K562 (cell line): ENCODE measurements around the gene SPRED2. TPM values are rescaled to one million over a fixed set of nuclear protein-coding genes. Genes with fewer than 3 reads are reported as not detected.

Experiments used
- ATF3 ChIP-seq, 2 experiments: fragments of 450-650 bp in 1 of 2; sonication (generic) in 1 of 2; formaldehyde crosslinking in 1 of 2; IDR thresholded peaks in 1 of 2; conservative IDR thresholded peaks in 1 of 2; 2 replicates each; pipeline versions ENCODE4 v1.6.1 to v1.8.1; 2016 to 2023; ENCODE audit warnings: mild to moderate bottlenecking in 2 of 2, moderate library complexity in 2 of 2, inconsistent platforms in 1 of 2, missing genetic modification reagents in 1 of 2
- CREM ChIP-seq: IDR thresholded peaks from 2 replicates; pipeline ENCODE4 v1.6.1; 2014; ENCODE audit warnings: antibody characterized with exemption, low read depth
- E2F6 ChIP-seq, 2 experiments: IDR thresholded peaks; 2 replicates each; pipeline ENCODE4 v1.6.1; 2011; ENCODE audit warnings: borderline replicate concordance in 1 of 2, control low read depth in 1 of 2, low read depth in 1 of 2, low read length in 1 of 2, mild to moderate bottlenecking in 1 of 2, mixed read lengths in 1 of 2, moderate library complexity in 1 of 2; ENCODE audit not compliant: insufficient read depth in 1 of 2, insufficient read length in 1 of 2, poor library complexity in 1 of 2, severe bottlenecking in 1 of 2; ENCODE audit errors: extremely low read depth in 1 of 2
- FOXK2 ChIP-seq, 2 experiments: fragments of 450-650 bp; IDR thresholded peaks in 1 of 2; conservative IDR thresholded peaks in 1 of 2; 2 replicates each; pipeline ENCODE4 v1.6.1; 2016; ENCODE audit warnings: low read depth in 2 of 2, mild to moderate bottlenecking in 1 of 2
- KDM2B ChIP-seq: fragments of 250-450 bp; sonication (Bioruptor Pico); IDR thresholded peaks from 2 replicates; pipeline ENCODE4 v1.8.0; 2021; ENCODE audit warnings: mild to moderate bottlenecking, moderate library complexity
- MXD1 ChIP-seq: fragments of 250-450 bp; sonication (Bioruptor Pico); IDR thresholded peaks from 2 replicates; pipeline ENCODE4 v1.8.0; 2021; ENCODE audit warnings: borderline replicate concordance, mild to moderate bottlenecking, moderate library complexity; ENCODE audit not compliant: poor library complexity, severe bottlenecking
- STAG1 ChIP-seq: sonication (generic); formaldehyde crosslinking; IDR thresholded peaks from 2 replicates; pipeline ENCODE4 v1.5.0; 2020; ENCODE audit warnings: missing genetic modification reagents, borderline replicate concordance
- TEAD4 ChIP-seq, 2 experiments: sonication (generic) in 1 of 2; formaldehyde crosslinking in 1 of 2; IDR thresholded peaks; 2 replicates each; pipeline versions ENCODE4 v1.6.1 to v1.8.0; 2012 to 2022; ENCODE audit warnings: borderline replicate concordance in 1 of 2, inconsistent platforms in 1 of 2, low read length in 1 of 2, mild to moderate bottlenecking in 1 of 2, missing genetic modification reagents in 1 of 2
- TFAM ChIP-seq: fragments of 250-450 bp; sonication (Bioruptor Pico); conservative IDR thresholded peaks from 2 replicates; pipeline ENCODE4 v1.5.0; 2021; ENCODE audit warnings: mild to moderate bottlenecking, moderate library complexity
- TOE1 ChIP-seq, 2 experiments: fragments of 450-650 bp in 1 of 2; sonication (generic) in 1 of 2; formaldehyde crosslinking in 1 of 2; IDR thresholded peaks; 2 replicates each; pipeline versions ENCODE4 v1.7.1 to v1.8.0; 2016 to 2022; ENCODE audit warnings: borderline replicate concordance in 2 of 2, mild to moderate bottlenecking in 2 of 2, antibody characterized with exemption in 1 of 2, inconsistent platforms in 1 of 2, low read depth in 1 of 2, missing genetic modification reagents in 1 of 2, moderate library complexity in 1 of 2
- UBTF ChIP-seq, 2 experiments: IDR thresholded peaks; 2 replicates each; pipeline ENCODE4 v1.6.1; 2012; ENCODE audit warnings: improper control_type of control experiment in 2 of 2, low read depth in 2 of 2, low read length in 2 of 2, borderline replicate concordance in 1 of 2
- ZKSCAN1 ChIP-seq: fragments of 150-350 bp; IDR thresholded peaks from 2 replicates; pipeline ENCODE4 v1.6.1; 2016; ENCODE audit warnings: low read depth, low read length
- ZNF584 ChIP-seq: fragments of 200-800 bp; sonication (Bioruptor generic); IDR thresholded peaks from 2 replicates; pipeline ENCODE4 v1.6.1; 2016; ENCODE audit warnings: low read depth, mild to moderate bottlenecking, missing genetic modification characterization, missing compliant biosample characterization
- ZNF830 ChIP-seq: fragments of 250-450 bp; sonication (Bioruptor Pico); IDR thresholded peaks from 2 replicates; pipeline ENCODE4 v1.5.0; 2021; ENCODE audit warnings: mild to moderate bottlenecking
- ZSCAN29 ChIP-seq: fragments of 450-650 bp; IDR thresholded peaks from 2 replicates; pipeline ENCODE4 v1.6.1; 2017
- polyA plus RNA-seq, 8 experiments: library from polyadenylated mRNA; depleted of rRNA in 4 of 8; stranded (reverse) in 5 of 8; unstranded in 3 of 8; fragments of >200 nt; fragmentation: Nextera tagmentation in 2 of 8; fragmentation: Illumina TruSeq in 1 of 8; extraction: Ambion mirVana in 2 of 8; extraction: Trizol in 1 of 8; gene quantifications; 2 replicates each; pipeline versions ENCODE4 v1.2.1 to v1.2.3, GENCODE V29; 2011 to 2014; ENCODE audit warnings: inconsistent platforms in 1 of 8, missing spikeins in 1 of 8
- total RNA-seq, 7 experiments: library from RNA; depleted of rRNA in 6 of 7; stranded (reverse); fragments of >200 nt in 6 of 7; fragmentation: Illumina TruSeq in 2 of 7; extraction: Trizol in 2 of 7; gene quantifications; 2 replicates each; pipeline versions ENCODE4 v1.2.1 to v1.2.3, GENCODE V29; 2011 to 2021; ENCODE audit warnings: low replicate concordance in 1 of 7
- TF ChIP-seq, protein P1 (sequence below): fragments of 250-450 bp; sonication (Bioruptor Pico); IDR thresholded peaks from 2 replicates; pipeline ENCODE4 v1.6.1; 2021; ENCODE audit warnings: mild to moderate bottlenecking
- TF ChIP-seq, protein P2 (sequence below): conservative IDR thresholded peaks from 2 replicates; pipeline ENCODE4 v1.6.1; 2011; ENCODE audit warnings: low read depth, mild to moderate bottlenecking, low read length; ENCODE audit not compliant: control insufficient read depth

SPRED2 gene
- total and polyA plus RNA-seq, 9 of the 15 experiments (the other 6 are each of a cell fraction or from before 2014, with no cell fraction given) = 4.6 to 50.8 (median 14.1) TPM

- peak; percentile 77 for TF ChIP-seq ZKSCAN1
- no peak for TF ChIP-seq MXD1
- TF ChIP-seq STAG1 (CRISPR knock-in tag) = no peak
- peak; percentile 32 to 62 for TF ChIP-seq E2F6 (IDR thresholded peaks at IDR 0.05; ENCODE audit: borderline replicate concordance in 1 of 2, extremely low read depth in 1 of 2, insufficient read depth in 1 of 2, insufficient read length in 1 of 2, low read depth in 1 of 2, low read length in 1 of 2, poor library complexity in 1 of 2, severe bottlenecking in 1 of 2)
- TF ChIP-seq, protein P1, sequence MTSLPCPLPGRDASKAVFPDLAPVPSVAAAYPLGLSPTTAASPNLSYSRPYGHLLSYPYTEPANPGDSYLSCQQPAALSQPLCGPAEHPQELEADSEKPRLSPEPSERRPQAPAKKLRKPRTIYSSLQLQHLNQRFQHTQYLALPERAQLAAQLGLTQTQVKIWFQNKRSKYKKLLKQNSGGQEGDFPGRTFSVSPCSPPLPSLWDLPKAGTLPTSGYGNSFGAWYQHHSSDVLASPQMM (CRISPR knock-in tag) = no peak
- no peak for TF ChIP-seq ZNF584
- peak in 1 of 2 experiments; percentile 65; a peak in 1 of 4 replicates for TF ChIP-seq UBTF (IDR thresholded peaks at IDR 0.05; ENCODE audit: borderline replicate concordance in 1 of 2, low read depth in 2 of 2, low read length in 2 of 2)
- TF ChIP-seq TEAD4 (IDR thresholded peaks at IDR 0.05; ENCODE audit: low read length) = peak; percentile 27; the same call in 1 of the 2 replicates
- no peak for TF ChIP-seq TEAD4 (CRISPR knock-in tag; IDR thresholded peaks at IDR 0.05; ENCODE audit: borderline replicate concordance)
- TF ChIP-seq ATF3 (IDR thresholded peaks at IDR 0.05) = no peak
- no peak for TF ChIP-seq ATF3 (CRISPR knock-in tag; conservative IDR thresholded peaks at IDR 0.05)
- TF ChIP-seq KDM2B = 0 out of 2 replicates have a peak, but pooled peaks have one; percentile 72
- peak; percentile 73 for TF ChIP-seq CREM
- TF ChIP-seq ZNF830 (CRISPR knock-in tag) = 0 out of 2 replicates have a peak, but pooled peaks have one; percentile 41
- TF ChIP-seq, protein P2, sequence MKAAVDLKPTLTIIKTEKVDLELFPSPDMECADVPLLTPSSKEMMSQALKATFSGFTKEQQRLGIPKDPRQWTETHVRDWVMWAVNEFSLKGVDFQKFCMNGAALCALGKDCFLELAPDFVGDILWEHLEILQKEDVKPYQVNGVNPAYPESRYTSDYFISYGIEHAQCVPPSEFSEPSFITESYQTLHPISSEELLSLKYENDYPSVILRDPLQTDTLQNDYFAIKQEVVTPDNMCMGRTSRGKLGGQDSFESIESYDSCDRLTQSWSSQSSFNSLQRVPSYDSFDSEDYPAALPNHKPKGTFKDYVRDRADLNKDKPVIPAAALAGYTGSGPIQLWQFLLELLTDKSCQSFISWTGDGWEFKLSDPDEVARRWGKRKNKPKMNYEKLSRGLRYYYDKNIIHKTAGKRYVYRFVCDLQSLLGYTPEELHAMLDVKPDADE = peak; percentile 76; the same call in 1 of the 2 replicates
- TF ChIP-seq TFAM (CRISPR knock-in tag) = no peak
- TF ChIP-seq TOE1 (IDR thresholded peaks at IDR 0.05; ENCODE audit: borderline replicate concordance) = peak; percentile 90
- no peak; the same call in 1 of the 2 replicates for TF ChIP-seq TOE1 (CRISPR knock-in tag; IDR thresholded peaks at IDR 0.05; ENCODE audit: borderline replicate concordance, low read depth)
- peak; percentile 18 to 45; a peak in 2 of 4 replicates for TF ChIP-seq FOXK2 (conservative IDR thresholded peaks at IDR 0.05 in 1 of 2, IDR thresholded peaks at IDR 0.05 in 1 of 2; ENCODE audit: low read depth in 2 of 2)
- TF ChIP-seq ZSCAN29 = peak; percentile 61; the same call in 1 of the 2 replicates
Observed at GRCh38 chr2:65435625-65436168, 3.3 kb upstream of the SPRED2 start (continued).
